Measurements from ENCODE around the gene MMP7. TPM values are rescaled to one million over a fixed set of nuclear protein-coding genes. Genes with fewer than 3 reads are reported as not detected.

MMP7 gene
- total and polyA plus RNA-seq, 4 donors: 0.42 to 2.2 TPM; not detected in 2

Other genes with a start within 250 kb of the MMP7 start
- 10 to 100 TPM; 13.7 to 19.3 TPM for gene BIRC3, start 213.3 kb downstream of the MMP7 start, total RNA-seq
- gene BIRC3, start 213.3 kb downstream of the MMP7 start, polyA plus RNA-seq: 10 to 100 TPM in 1 of 2 donors, 1 to 10 TPM in 1; 2.6 to 10.1 TPM
- gene BIRC2, start 183.5 kb downstream of the MMP7 start, total RNA-seq: 10 to 100 TPM; 41.1 to 51.2 TPM
- gene BIRC2, start 183.5 kb downstream of the MMP7 start, polyA plus RNA-seq: 10 to 100 TPM; 18.4 to 22.5 TPM
- gene TMEM123, start 78.0 kb downstream of the MMP7 start, total RNA-seq: 100 to 1,000 TPM; 106 to 116 TPM
- gene TMEM123, start 78.0 kb downstream of the MMP7 start, polyA plus RNA-seq: 10 to 100 TPM; 42.1 to 52.5 TPM
- not detected for gene MMP20, start 94.6 kb upstream of the MMP7 start, total RNA-seq
- not detected for gene MMP20, start 94.6 kb upstream of the MMP7 start, polyA plus RNA-seq
- not detected for gene MMP27, start 175.0 kb upstream of the MMP7 start, total RNA-seq
- gene MMP27, start 175.0 kb upstream of the MMP7 start, polyA plus RNA-seq: under 1 TPM in 1 of 2 donors, not detected in 1; 0.50 TPM
- under 1 TPM; 0.42 to 0.60 TPM for gene MMP8, start 194.2 kb upstream of the MMP7 start, total RNA-seq
- under 1 TPM in 1 of 2 donors, not detected in 1; 0.03 TPM for gene MMP8, start 194.2 kb upstream of the MMP7 start, polyA plus RNA-seq
- gene MMP10, start 249.9 kb upstream of the MMP7 start, total RNA-seq: not detected
- under 1 TPM in 1 of 2 donors, not detected in 1; 0.38 TPM for gene MMP10, start 249.9 kb upstream of the MMP7 start, polyA plus RNA-seq

Measured in aorta (tissue), 4 donors.